HG03521 (cell line): ENCODE data around the gene SCAMP1.

Experiments used
- ATAC-seq: cut with Tn5 transposase; IDR thresholded peaks from one replicate; pipeline ENCODE4 v1.9.1; 2021; ENCODE audit warnings: mild to moderate bottlenecking, moderate library complexity; ENCODE audit not compliant: unreplicated experiment

The SCAMP1 gene

GRCh38 chr5:78511121-78511906, 150.9 kb downstream of the SCAMP1 start:
- no peak for ATAC-seq

- no peak for ATAC-seq
Measured at GRCh38 chr5:78512435-78512834, 152.0 kb downstream of the SCAMP1 start.

- no peak for ATAC-seq
Measured at GRCh38 chr5:78513441-78513840, 153.0 kb downstream of the SCAMP1 start.

- ATAC-seq = no peak
Measured at GRCh38 chr5:78514427-78515330, 154.3 kb downstream of the SCAMP1 start.

- ATAC-seq = no peak
Measured at GRCh38 chr5:78515670-78516069, 155.3 kb downstream of the SCAMP1 start.

- ATAC-seq = no peak
Measured at GRCh38 chr5:78518365-78519197, 158.2 kb downstream of the SCAMP1 start.

- ATAC-seq = no peak
Measured at GRCh38 chr5:78519198-78519941, 159.0 kb downstream of the SCAMP1 start.

- no peak for ATAC-seq
Measured at GRCh38 chr5:78521455-78521854, 161.0 kb downstream of the SCAMP1 start.

- ATAC-seq = no peak
Measured at GRCh38 chr5:78522476-78523260, 162.3 kb downstream of the SCAMP1 start.

- ATAC-seq = no peak
Measured at GRCh38 chr5:78523314-78524193, 163.1 kb downstream of the SCAMP1 start.

- no peak for ATAC-seq
Measured at GRCh38 chr5:78526049-78526525, 165.7 kb downstream of the SCAMP1 start.

GRCh38 chr5:78527054-78527859, 166.8 kb downstream of the SCAMP1 start:
- ATAC-seq = no peak

GRCh38 chr5:78527925-78528324, 167.5 kb downstream of the SCAMP1 start:
- no peak for ATAC-seq
